ENCODE measurements around the gene DNAJC5.
"Not testable (repeated sequence)": the region's sequence is repeated elsewhere in the genome, so short reads cannot be mapped to it uniquely, and the experiment has no call there.

DNAJC5 gene

DNA sequence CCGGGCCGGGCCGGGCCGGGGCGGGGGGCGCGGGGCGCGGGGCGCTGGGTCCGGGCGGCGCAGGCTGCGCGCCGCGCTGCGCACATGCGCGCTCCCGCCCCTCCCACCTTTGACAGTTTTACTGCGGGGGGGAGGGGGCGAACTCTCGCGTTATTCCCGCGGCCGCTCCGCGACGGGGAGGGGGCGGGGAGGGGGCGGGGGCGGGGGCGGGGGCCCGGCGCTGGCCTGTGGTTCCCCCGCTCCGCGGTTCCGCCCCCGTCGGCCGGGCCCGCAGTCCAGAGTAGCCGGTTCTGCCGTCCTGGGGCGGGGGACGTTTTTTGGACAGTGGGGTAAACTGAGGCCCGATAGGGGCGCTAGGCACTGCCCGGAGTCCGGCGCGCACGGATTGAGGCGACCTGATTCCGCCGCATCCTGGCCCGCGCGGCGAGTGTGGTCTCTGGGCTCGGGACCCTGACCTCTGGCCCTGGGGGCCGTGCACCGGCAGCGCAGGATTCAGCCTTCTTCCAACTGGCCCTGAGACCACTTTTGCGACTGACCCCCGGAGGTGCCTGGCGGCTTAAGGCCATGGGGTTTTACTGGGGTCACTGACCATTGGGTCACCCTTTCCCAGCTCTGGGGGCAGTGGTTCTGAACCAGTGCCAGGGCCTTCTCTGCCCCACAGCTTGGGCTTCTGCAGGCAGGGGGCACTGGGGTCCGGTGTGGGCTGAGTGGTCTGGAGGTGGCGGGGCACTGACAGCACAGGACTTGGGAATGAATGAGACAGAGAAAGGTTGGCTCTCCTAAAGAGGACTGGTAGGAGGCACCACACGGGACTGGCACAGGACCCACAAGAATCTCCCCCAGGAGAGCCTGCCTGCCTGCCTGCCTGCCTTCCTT, 75.2 kb downstream of the DNAJC5 start, which contains the start of gene ZNF512B:
Gene ZNF512B, minus strand, starts transcription at position 93 of the 876 bp plus-strand sequence. CDS start 1,980 bp downstream, outside the sequence.
- DNase-seq: no peak

DNA sequence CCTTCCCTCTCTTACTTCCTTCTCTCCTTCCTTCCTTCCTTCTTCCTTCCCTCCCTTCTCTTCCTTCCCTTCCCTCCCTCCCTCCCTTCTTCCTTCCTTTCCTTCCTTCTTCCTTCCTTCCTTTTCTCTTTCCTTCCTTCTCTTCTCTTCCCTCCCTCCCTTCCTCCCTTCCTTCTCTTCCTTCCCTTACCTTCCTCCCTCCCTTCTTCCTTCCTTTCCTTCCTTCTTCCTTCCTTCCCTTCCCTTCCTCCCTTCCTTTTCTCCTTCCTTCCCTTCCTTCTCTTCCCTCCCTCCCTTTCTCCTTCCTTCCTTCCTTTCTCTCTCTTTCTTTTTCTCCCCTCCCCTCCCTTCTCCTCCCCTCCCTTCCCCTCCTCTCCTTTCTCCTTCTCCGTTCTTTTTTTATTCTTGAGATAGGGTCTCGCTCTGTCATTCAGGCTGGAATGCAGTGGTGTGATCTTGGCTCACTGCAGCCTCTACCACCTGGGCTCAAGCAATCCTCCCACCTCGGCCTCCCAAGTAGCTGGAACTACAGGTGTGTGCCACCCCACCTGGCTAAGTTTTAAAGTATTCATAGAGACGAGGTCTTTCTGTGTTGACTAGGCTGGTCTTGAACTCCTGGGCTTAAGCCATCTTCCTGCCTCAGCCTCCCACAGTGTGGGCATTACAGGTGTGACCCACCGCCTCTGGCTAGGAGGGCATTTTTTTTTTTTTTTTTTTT, 75.9 kb downstream of the DNAJC5 start:
- DNase-seq: no peak

DNA sequence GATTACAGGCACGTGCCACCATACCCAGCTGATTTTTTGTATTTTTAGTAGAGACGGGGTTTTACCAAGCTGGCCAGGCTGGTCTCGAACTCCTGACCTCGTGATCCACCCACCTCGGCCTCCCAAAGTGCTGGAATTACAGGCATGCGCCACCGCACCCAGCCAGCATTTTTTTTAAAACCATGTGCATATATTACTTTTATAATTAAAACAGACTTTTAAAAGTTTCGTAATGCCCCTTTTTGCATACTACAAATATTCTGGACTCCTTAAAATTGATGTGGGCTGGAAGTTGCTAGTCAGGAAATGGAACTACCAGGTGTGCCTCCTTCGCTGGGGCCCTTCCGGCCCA, 77.0 kb downstream of the DNAJC5 start:
- not testable (repeated sequence) for DNase-seq

DNA sequence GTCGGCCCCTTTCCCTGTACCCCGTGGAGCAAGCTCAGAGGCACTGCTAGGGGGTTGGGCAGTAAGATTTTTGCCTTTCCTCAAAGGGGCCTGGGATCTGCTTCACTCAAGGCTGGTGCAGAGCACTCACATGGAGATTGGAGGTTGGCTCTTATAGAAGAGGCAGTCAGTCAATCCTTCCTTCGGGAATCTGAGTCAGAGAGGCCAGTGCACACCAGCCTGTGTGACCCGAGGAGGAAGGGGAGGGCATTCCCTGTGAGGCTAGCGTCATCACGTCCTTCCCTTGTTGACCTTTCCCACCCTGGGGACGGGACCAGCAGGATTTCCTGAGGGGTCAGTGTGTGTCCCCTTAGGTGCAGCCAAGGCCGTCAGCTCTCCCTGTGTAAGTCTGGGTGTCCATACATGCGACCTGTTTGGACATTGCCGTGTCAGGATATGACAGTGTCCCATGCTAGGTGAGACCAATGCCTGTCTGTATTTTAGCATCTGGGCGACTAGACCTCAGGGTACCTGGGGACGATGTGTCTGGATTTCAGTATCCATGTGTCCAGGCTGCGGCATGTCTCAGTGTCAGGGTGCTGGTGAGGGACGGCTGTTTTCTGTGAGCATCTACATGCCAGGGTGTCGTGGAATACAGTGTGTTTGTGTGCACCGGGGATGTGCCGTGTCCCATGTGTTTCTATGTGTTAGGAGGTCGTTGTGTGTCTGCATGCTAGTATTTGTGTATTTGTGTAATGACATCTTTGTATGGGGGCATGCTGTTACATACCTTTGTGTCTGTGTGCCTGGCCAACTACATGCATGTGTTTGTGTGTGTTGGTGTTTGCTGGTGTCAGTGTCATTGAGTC, 77.6 kb downstream of the DNAJC5 start:
- DNase-seq: no peak

DNA sequence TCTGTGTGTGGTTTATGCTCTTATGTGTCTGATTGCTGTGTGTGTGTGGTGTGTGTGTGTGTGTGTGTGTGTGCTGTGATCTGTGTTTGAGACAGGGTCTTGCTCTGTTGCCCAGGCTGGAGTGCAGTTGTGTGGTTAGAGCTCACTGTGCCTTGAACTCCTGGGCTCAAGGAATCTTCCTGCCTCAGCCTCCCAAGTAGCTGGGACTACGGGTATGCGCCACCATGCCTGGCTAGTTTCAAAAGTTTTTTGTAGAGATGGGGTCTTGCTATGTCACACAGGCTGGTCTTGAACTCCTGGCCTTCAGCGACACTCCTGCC, 78.2 kb downstream of the DNAJC5 start:
- DNase-seq: no peak

DNA sequence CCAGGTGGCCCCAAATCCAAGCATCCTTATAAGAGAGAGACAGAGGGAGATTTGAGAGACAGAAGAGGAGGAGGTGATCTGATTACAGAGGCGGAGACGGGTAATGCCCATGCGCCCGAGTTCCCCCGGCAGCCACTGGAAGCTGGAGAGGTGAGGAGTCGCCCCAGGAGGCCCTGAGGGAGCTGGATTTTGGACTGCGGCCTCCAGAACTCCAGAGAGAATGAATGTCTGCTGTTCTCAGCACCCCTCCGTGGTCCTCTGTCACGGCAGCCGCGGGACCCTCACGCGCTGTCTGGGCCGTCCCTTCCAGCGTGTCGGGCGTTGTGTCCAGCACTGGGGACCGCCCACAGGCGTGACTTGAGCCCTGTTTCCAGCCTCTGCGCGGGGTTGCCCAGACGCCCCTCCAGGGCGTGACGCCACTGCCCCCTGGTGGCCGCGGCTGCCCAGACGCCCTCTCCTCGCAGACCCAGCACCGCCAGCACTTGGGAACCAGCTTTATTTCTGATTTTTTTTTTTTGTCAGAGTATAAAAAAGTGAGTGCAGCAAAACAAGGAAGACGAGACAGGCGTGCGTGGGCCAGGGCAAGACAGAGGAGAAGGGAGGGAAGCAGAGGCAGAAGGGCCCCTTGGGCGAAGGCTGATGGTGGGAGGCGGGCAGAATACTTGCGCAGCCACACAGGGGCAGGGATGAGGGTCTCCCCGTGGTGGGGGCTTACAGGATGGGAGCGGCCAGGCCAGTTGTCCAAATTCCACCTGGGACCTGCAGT, 78.9 kb downstream of the DNAJC5 start:
- peak; percentile 76 to 95 for DNase-seq

DNA sequence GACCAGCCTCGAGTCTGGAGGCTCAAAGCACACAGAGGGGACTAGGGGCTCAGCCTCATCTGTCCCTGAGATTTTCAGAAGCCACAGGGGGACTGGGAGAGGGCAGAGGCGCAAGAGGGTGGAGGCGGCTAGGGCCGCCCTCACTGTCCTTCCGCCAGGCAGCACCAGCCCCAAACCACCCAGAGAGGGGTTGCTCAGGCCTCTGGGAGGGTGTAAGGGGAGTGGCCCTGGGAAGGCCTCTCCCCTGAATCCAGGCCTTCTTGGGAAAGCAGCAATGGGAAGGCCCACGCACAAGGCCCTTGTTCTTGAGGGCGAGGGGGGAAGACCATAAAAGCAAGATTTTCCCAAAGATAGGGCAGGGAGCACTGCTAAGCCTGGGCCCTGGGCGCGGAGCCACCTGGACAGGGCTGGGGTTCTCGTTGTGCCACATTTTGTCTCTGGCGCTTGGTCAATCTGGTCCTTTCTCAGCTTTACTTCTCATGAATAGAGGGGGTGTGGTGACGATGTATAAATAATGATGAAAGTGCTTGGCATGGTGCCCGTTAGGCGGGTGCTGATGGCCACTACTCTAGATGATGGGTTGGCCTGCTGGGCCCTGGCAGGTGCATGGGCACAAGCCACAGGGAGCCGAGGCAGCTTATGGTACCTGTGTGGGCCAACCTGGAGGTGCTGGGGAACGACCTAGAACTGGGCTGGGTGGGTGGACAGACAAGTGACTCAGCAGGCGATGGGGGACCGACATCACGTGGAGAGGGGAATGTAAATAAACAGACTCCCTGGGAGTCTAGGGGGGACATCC, 79.7 kb downstream of the DNAJC5 start:
- no peak for DNase-seq

DNA sequence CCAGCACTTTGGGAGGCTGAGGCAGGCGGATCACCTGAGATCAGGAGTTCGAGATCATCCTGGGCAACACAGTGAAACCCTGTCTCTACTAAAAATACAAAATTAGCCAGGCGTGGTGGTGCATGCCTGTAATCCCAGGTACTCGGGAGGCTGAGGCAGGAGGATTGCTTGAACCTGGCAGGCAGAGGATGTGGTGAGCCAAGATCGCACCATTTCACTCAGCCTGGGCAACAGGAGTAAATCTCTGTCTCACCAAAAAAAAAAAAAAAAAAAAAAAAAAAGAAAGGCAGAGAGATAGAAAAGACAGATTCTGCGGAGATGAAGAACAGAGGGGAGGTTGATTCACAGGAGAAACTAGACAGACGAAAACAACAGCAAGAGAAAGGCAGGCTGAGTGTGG, 81.6 kb downstream of the DNAJC5 start:
- DNase-seq: not testable (repeated sequence)

DNA sequence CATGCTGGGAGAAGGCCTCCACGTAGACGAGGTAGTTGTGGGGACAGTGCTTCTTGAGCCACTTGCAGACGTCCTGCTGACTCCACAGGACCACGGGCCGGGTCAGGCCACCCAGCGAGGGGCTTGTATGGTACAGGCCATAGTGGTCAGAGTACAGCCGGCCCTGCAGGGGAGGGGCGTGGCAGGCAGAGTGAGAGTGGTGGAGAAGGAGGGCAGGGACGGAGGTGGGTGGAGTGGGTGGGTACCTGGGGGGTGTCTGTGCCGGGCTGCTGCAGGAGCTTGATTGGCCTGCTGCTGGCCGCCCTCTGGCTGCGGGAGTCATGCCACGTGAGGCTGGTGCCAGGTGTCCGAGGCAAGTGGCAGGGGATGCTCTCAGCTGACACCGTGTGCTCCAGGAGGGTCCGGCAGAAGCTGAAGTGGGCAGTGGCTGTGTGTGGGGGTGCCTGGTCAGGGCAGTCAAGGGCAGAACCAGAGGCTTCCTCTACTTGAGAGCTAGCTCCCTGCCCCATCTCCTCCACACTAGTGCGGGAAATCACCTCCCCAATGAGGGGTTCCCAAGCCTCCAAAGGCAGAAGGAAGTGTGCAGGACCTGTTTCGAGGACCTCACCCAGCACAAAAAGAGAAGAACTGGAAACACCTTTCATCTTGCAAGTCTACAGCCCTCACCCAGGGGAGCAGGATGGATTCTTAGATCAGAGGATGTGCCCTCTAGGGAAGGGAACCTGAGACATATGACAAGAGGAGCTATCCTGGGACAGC, 82.2 kb downstream of the DNAJC5 start:
- DNase-seq: peak; percentile 44 to 52

DNA sequence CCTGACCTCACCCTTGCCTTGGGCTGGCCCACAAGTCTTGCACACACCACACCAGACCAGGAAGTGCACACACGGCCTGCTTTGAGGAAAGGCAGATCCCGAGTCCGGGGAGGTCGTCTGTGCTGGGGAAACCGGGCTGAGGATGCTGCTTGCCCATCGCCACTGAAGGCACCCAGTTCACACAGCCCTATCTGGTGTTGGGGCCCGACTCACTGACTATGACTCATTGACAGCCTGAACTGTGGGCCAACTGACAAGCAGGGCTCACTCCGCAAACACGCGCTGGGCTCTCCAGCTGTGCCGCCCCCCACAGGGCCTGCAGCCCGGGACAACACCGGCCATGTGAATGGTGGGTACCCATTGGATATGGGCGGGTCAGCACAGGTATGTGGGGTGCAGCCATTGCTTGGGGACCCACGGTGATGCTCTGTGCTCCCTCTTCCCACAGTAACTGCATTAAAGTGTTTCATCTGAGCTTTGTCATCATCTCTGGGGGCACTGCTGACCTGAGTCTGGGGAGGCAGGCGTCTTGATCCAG, 82.9 kb downstream of the DNAJC5 start:
- peak in 1 of 2 donors; percentile 68 for DNase-seq

DNA sequence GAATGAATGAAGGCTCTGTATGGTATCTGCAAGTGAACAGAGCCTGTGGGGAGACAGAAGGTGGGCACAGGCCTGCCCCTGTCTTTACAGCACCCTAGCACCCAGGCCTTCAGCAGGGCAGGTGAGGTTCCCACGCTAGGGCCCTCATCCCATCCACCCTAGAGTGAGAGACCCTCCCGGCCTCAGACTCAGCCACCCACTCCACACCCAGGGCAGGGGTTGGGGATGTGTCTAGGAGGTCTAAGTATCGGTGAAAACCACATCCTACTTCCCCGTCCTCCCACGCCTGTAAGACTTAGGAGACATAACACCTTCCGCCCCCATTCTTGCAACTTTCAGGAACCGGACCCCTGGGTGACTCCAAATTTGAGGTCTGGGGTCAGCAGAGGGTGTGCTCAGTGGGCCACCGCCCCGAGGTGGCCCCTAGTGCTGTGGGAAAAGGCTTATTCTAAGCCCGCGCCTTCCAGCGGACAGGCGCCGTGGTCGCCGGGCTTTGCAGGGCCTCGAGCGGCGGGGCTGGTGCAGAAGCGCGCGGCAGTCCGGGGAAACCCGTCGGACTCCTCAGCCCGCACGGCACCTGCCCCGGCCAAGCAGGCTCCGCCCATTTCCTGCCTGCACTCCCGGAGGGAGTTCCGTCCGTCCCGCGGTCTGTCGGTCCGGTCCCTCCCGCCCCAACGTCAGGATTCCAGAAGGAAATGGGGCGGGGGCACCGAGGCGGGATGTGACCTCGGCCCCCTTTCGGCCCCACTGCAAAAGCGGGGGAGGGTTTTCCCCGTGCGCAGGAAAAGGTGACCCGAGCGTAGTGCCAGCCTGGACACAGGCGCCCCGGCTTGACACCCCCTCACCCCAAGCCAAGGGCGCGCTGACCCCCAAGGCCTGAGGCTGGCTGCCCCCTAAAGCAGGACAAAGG, 83.6 kb downstream of the DNAJC5 start:
- no peak for DNase-seq

DNA sequence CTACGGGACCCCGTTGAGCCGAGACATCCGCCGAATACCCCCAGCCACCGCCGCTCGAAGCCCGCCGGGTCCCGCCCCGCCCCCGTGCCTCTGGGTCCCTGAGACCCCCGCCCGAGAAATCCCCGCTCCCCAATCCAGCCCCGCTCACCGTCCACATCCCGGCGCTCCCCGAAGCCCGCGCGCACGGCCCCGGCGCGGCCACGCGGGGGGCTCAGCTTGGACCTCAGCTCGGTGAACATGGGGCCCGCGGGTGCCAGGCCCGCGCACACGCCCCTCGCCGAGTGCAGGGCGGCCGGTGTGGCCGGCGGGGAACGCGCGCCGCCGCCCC, 84.3 kb downstream of the DNAJC5 start:
- no peak for DNase-seq

DNA sequence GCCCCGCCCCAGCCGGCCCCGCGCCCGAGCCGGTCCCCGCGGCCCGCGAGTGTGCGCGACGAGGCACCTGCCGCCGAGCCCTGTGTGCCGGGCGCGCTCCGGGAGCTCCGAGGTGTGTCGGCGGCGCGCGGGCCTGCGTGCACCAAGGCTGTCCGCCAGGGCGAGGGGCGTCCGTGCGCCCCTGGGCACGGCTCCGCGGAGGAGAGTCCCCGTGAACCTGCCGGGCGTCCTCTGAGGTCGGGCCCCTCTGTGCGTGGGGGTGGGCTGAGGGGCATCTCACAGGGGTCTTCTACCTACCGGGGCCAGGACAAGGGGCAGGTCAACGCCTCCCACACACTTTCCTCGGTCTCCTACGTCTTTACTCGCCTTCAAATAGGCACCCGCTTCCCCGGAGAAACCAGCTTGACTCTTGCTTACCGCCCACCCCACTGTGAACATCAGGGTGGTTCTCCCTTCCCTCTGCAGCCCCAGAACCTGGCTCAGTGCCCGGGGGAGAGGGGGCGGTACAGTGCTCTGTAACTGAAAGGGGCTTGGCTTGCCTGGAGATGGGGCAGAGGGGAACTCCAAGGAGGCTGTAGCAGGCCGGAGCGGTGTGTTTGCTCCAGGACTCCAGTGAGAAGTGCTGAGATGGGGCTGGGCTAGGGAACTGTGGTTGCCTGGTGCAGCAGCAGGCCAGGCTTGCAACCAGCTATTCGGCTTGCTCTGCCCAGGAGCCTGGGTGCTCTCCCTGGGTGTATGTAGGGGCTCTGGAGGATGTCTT, 84.8 kb downstream of the DNAJC5 start, which contains the start of gene SAMD10:
Gene SAMD10, minus strand, starts transcription at position 86 of the 760 bp plus-strand sequence. CDS start 175 bp downstream, outside the sequence.
- peak; percentile 85 to 96 for DNase-seq

DNA sequence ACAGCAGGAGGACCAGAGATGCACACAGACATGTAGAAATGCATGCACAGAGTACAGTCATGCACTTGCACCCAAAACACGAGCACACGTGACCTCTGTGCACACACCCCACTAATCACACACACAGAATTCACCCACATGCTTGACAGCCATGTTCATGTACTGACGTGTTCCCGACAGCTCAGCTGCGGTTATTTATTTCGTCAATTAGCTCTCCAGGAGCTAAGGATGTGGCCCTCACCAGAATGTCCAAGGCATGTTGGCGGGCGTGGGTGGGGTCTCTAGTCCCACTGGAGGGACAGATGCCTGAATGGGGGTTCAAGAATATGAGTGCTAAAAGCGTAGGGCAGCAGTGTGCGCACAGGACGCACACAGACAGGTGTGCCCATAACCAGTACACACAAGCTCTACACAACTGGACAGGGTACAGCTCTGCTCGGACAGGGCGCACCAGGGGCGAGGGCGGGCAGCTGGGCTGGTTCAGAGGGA, 85.4 kb downstream of the DNAJC5 start:
- DNase-seq: no peak

DNA sequence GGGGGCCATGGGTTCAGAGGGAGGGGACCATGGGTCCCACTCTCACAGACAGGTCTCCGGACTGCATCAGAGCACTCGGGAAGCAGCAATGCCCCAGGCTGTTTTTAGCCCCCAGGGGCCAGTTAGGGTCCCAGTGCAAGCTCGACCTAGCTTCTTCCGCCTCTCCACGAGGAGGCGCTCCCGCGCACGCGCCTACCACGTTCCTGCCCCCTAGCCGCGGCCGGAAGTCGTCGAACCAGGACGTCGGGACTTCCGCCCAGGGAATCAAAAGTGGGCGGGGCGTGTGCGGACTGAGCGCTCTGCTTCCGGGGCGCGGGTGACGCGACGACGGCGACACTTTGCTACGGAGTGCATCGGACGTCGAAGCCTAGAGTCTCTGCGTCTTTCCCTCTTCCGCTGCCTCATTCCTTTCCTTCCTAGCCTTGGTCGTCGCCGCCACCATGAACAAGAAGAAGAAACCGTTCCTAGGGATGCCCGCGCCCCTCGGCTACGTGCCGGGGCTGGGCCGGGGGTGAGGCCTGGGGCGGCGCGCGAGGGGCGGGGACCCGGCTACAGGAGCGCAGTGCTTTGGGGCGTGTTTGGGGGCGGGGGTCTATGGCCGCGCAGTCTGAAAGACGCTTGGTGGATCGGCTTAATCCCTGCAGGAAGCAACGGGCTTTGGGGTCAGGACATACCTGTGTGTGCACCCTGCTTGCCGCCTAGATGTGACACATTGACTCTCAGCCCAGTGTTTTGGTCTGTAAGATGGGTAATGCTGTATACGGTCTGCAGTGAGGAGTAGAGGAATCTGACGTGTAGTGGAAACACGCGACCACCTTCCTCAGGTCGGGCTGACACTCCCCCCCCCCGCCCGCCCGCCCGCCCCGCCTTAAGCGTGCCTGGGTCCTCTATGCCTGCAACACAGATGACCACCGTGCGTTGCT, 86.1 kb downstream of the DNAJC5 start, which contains the start of gene PRPF6:
Gene PRPF6, plus strand, starts transcription at position 327 of the 923 bp plus-strand sequence. Its CDS starts 114 bp downstream, at position 441.
- DNase-seq: peak; percentile 95 to 98

DNA sequence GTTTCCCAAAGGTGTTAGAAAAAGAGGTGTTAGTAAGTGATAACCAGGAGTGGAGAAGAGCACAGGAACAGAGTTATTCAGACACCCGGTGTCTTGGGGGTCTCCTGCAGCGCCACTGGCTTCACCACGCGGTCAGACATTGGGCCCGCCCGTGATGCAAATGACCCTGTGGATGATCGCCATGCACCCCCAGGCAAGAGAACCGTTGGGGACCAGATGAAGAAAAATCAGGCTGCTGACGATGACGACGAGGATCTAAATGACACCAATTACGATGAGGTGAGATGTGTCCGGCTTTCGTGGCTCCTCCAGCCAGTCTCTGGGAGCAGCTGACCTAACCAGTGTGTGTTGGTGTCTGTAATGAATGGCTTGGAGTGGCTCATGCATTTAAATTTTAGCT, 88.0 kb downstream of the DNAJC5 start:
- no peak for DNase-seq

Data from inflammatory macrophage treated with lipopolysaccharide for 1 hour (primary cell).